GM18870 (cell line): ENCODE results near the gene RABL2B.
A peak's percentile ranks its signal among the peaks of the same experiment; 100 is the strongest.
"Not testable (repeated sequence)": the region's sequence is repeated elsewhere in the genome, so short reads cannot be mapped to it uniquely, and the experiment has no call there.

Experiments used
- ATAC-seq: cut with Tn5 transposase; IDR thresholded peaks from one replicate; pipeline ENCODE4 v1.9.1; 2021; ENCODE audit warnings: moderate library complexity; ENCODE audit not compliant: unreplicated experiment

The RABL2B gene

GRCh38 chr22:50783033-50783879 lies at the start of gene RABL2B:
Gene RABL2B (minus strand): TSS chr22:50783636. CDS start chr22:50782294, 1,342 bp downstream.
- ATAC-seq, result peak; percentile 88

- not testable (repeated sequence) for ATAC-seq
Observed at GRCh38 chr22:50786936-50787335, 3.5 kb upstream of the RABL2B start.

GRCh38 chr22:50785289-50785688 lies 1.9 kb upstream of the RABL2B start:
- not testable (repeated sequence) for ATAC-seq

GRCh38 chr22:50783880-50784276 lies 442 bp upstream of the RABL2B start:
- ATAC-seq, result peak; percentile 25

- not testable (repeated sequence) for ATAC-seq
Observed at GRCh38 chr22:50782253-50782652, 1.2 kb downstream of the RABL2B start.

GRCh38 chr22:50780244-50780643 lies 3.2 kb downstream of the RABL2B start:
- not testable (repeated sequence) for ATAC-seq

GRCh38 chr22:50777631-50778030 lies 5.8 kb downstream of the RABL2B start:
- not testable (repeated sequence) for ATAC-seq

GRCh38 chr22:50775132-50775531 lies 8.3 kb downstream of the RABL2B start:
- ATAC-seq, result not testable (repeated sequence)

- ATAC-seq, result not testable (repeated sequence)
Observed at GRCh38 chr22:50764288-50764687, 19.1 kb downstream of the RABL2B start.

- ATAC-seq, result not testable (repeated sequence)
Observed at GRCh38 chr22:50761829-50762228, 21.6 kb downstream of the RABL2B start.

- not testable (repeated sequence) for ATAC-seq
Observed at GRCh38 chr22:50759597-50760341, 23.7 kb downstream of the RABL2B start.

GRCh38 chr22:50756949-50757491 lies 26.4 kb downstream of the RABL2B start:
- ATAC-seq, result not testable (repeated sequence)

GRCh38 chr22:50756406-50756805 lies 27.0 kb downstream of the RABL2B start:
- ATAC-seq, result not testable (repeated sequence)

- not testable (repeated sequence) for ATAC-seq
Observed at GRCh38 chr22:50755251-50755650, 28.2 kb downstream of the RABL2B start.

GRCh38 chr22:50749302-50750074 lies 33.9 kb downstream of the RABL2B start:
- not testable (repeated sequence) for ATAC-seq

- ATAC-seq, result not testable (repeated sequence)
Observed at GRCh38 chr22:50748630-50749029, 34.8 kb downstream of the RABL2B start.

- not testable (repeated sequence) for ATAC-seq
Observed at GRCh38 chr22:50747521-50747920, 35.9 kb downstream of the RABL2B start.

GRCh38 chr22:50744424-50744823 lies 39.0 kb downstream of the RABL2B start:
- not testable (repeated sequence) for ATAC-seq

- not testable (repeated sequence) for ATAC-seq
Observed at GRCh38 chr22:50740714-50741113, 42.7 kb downstream of the RABL2B start.

- ATAC-seq, result no peak
Observed at GRCh38 chr22:50739894-50740293, 43.5 kb downstream of the RABL2B start.

- ATAC-seq, result no peak
Observed at GRCh38 chr22:50739279-50739691, 44.2 kb downstream of the RABL2B start.
